Neutrophil (primary cell): ENCODE measurements around the gene WNT11.
"Not testable (repeated sequence)": the region's sequence is repeated elsewhere in the genome, so short reads cannot be mapped to it uniquely, and the experiment has no call there.

Source experiments
- H3K27ac ChIP-seq: fragments of 200-600 bp; sonication (generic); 2 replicates; pipeline ENCODE4 v1.5.1; 2016; ENCODE audit warnings: mild to moderate bottlenecking, moderate library complexity
- H3K27me3 ChIP-seq: fragments of 200-600 bp; sonication (generic); 2 replicates; pipeline ENCODE4 v1.6.0; 2016; ENCODE audit warnings: mild to moderate bottlenecking
- H3K36me3 ChIP-seq: fragments of 200-600 bp; sonication (generic); 2 replicates; pipeline ENCODE4 v1.5.1; 2017
- H3K4me1 ChIP-seq, 2 experiments: fragments of 200-600 bp in 1 of 2; sonication (generic) in 1 of 2; 1 replicate in 1 of 2; 2 replicates in 1 of 2; pipeline versions ENCODE4 v1.5.1 to v1.6.1; 2013 to 2016; ENCODE audit warnings: low read depth in 1 of 2, low read length in 1 of 2, mild to moderate bottlenecking in 1 of 2, moderate library complexity in 1 of 2; ENCODE audit not compliant: control insufficient read depth in 1 of 2, insufficient read depth in 1 of 2
- H3K4me3 ChIP-seq, 2 experiments: fragments of 200-600 bp in 1 of 2; sonication (generic) in 1 of 2; 1 replicate in 1 of 2; 2 replicates in 1 of 2; pipeline ENCODE4 v1.5.1; 2013 to 2016; ENCODE audit warnings: low read depth in 1 of 2, low read length in 1 of 2, mild to moderate bottlenecking in 1 of 2, moderate library complexity in 1 of 2
- H3K9me3 ChIP-seq: fragments of 200-600 bp; sonication (generic); 2 replicates; pipeline ENCODE4 v1.5.1; 2016
- TF ChIP-seq, protein P1 (sequence below): fragments of 200-600 bp; sonication (generic); IDR thresholded peaks from 2 replicates; pipeline ENCODE4 v1.5.1; 2016; ENCODE audit warnings: antibody characterized with exemption

WNT11 gene

DNA sequence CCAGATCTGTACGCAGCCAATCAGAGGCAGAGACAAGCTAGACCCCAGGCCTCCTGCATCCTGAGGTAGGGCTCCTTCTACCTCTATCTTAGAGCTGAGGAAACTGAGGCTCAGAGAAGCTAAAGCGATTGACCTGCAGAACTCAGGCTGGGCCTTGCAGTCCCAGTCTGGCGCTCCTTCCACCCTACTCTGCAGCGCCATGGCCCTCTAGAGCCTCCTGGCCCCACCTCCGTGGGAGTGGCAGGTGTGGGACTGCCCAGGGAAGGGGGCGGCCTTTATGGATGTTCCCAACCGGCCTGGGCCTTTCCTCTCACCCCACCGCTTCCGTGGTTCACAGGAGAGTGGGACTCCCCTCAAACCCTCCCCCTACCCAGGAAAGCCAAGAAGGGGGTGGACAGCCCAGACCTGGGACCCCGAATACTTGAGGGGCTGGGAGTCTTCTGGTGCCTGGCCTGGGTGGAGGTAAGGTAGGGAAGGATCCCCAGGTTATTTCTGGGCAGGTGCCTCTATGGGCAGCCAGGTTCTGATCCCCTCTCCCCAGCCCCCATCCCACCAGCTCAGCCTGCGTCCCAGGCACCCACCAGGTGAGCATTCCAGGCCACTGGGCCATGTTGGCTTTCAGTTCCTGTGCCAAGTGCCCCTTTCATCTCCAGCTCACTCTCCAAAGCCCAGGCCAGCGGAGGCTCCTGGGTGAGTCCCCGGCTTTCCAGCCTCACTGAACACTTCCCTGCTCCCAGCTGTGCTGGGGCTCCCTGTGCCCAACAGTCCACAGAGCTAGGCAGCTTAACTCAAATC, 3.0 kb downstream of the WNT11 start:
- Histone ChIP-seq H3K27me3 (peaks cover 58% of the 10 kb centered on the region), H3K9me3 (no peaks in the 10 kb centered on the region), H3K4me3 (no peak overlapping the region), H3K36me3 (no peaks in the 10 kb centered on the region), H3K27ac (no peak overlapping the region), H3K4me1 (peaks cover 26 to 27% of the 10 kb centered on the region in 2 experiments)
- TF ChIP-seq, protein P1, sequence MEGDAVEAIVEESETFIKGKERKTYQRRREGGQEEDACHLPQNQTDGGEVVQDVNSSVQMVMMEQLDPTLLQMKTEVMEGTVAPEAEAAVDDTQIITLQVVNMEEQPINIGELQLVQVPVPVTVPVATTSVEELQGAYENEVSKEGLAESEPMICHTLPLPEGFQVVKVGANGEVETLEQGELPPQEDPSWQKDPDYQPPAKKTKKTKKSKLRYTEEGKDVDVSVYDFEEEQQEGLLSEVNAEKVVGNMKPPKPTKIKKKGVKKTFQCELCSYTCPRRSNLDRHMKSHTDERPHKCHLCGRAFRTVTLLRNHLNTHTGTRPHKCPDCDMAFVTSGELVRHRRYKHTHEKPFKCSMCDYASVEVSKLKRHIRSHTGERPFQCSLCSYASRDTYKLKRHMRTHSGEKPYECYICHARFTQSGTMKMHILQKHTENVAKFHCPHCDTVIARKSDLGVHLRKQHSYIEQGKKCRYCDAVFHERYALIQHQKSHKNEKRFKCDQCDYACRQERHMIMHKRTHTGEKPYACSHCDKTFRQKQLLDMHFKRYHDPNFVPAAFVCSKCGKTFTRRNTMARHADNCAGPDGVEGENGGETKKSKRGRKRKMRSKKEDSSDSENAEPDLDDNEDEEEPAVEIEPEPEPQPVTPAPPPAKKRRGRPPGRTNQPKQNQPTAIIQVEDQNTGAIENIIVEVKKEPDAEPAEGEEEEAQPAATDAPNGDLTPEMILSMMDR = no peak

DNA sequence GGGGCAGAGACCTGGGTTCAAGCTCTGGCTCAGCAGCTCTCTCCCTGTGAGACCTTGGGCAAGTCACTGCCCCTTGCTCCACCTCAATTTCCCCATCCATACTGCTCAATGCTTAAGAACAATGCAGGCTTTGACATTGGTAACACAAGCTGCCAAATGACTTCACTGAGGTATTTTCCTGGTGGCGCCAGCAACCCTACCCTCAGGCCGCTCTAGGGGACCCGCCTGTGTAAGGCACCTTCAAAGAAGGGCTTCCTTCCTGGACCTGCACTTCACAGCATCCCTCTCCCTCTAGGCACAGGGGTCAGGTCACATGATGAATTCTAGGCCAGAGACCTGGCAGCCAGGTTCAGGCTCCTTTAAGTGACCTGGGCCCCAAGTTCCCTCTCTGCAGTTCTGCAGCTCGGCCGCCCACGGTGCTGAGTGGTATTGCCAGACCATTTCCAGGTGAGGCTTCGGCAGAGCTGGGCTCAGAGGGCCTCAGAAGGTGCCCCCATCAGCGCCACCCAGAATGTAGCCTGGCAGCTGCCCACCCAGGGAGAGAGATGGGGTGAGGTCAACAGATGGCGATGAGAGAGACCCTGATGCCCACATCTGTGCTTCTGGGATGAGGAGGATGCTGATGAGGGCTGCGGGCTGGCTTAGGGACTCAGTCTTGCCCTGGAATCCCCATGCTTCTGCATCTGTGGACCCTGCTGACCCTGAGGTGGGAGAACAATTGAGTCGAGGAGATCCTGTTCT, 4.5 kb downstream of the WNT11 start:
- TF ChIP-seq, protein P1 = no peak
- Histone ChIP-seq H3K36me3 (no peaks in the 10 kb centered on the region), H3K4me3 (no peak overlapping the region), H3K27me3 (peaks cover 44% of the 10 kb centered on the region), H3K9me3 (no peaks in the 10 kb centered on the region), H3K4me1 (peaks cover 11 to 12% of the 10 kb centered on the region in 2 experiments), H3K27ac (no peak overlapping the region)

DNA sequence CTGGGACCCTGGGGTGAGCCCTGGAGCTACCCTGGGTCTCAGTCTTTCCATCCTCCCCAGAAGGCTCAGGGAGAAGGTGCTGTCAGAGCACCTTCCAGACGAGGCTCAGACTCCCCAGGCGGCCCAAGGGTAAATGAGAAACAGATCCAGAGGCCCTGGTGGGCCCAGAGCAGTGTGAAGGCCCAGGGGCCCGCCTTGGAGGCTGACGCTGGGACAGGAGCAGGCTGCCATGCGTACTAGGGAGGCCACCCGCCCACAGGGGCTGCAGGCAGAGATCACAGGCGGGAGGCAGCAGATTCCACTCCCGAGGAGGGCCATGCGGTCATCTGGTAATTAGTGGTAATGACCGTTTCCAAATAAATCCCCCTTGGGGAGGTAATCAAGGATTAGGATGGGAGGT, 5.2 kb downstream of the WNT11 start:
- H3K27ac ChIP-seq = no peak overlapping the region

DNA sequence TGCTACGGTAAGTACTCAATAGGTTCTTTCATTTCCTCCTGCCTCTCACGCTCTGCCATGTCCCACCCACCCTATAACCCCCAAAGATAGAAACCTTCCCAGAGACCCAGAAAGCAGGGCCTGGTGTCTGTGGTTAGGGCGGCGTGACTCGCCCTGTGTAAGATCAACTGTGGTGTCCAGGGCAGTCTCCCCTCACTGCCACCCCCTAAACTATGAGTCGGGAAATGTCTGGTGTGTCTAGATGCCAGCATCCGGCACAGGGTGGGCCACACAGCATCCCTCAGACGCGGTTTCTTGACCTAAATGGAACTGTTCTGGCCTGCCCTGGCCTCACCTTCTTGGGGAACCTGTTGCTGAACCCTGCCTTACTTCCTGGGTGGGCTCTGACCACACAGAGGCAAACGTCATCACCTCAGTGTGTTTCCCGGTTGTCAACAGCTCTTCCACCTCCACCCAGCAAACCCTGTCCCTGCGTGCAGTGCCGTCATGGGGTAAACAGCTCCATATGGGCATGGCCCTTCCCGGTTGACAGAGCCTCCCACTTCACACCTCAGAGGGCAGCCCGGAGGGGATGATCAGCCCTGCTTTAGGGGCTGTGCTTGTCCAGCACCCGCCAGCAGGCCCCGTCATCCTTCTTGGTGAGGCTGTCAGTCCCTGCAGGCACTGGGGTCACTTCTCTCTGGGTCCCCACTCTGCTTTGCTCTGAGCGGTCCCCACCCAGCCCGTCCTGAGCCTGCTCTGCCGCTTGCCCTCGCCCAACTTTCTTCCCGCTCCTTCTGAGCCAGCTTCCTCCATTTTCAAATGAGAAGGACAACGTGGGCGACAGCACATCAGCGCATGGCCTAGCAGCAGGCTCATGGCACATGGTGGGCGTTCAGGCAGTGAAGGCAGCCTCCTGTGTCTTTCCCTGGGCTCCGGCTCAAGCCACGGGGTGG, 6.0 kb downstream of the WNT11 start:
- Histone ChIP-seq H3K4me1 (no peaks in the 10 kb centered on the region), H3K36me3 (no peaks in the 10 kb centered on the region), H3K9me3 (no peaks in the 10 kb centered on the region), H3K27me3 (peaks cover 28% of the 10 kb centered on the region), H3K4me3 (no peak overlapping the region), H3K27ac (no peak overlapping the region)
- TF ChIP-seq, protein P1 = no peak

More for the DNA sequence above, 5.2 kb downstream of the WNT11 start:
- TF ChIP-seq, protein P1 = no peak
- Histone ChIP-seq H3K9me3 (no peaks in the 10 kb centered on the region), H3K4me3 (no peak overlapping the region), H3K27me3 (peaks cover 36% of the 10 kb centered on the region), H3K4me1 (peaks cover 3 to 4% of the 10 kb centered on the region in 2 experiments), H3K36me3 (no peaks in the 10 kb centered on the region)

DNA sequence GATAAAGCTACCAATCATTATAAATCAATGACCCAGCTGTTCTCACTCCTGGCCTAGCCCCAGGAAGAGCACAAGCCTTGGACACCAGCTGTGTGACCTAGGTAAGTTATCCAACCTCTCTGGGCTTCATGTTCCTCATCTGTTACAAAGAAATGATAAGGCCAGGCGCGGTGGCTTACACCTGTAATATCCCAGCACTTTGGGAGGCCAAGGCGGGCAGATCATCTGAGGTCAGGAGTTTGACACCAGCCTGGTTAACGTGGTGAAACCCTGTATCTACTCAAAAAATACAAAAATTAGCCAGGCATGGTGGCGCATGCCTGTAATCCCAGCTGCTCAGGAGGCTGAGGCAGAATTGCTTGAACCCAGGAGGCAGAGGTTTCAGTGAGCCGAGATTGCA, 7.6 kb downstream of the WNT11 start:
- not testable (repeated sequence) for H3K36me3 ChIP-seq, H3K4me3 ChIP-seq, H3K9me3 ChIP-seq, H3K27ac ChIP-seq, H3K4me1 ChIP-seq
- H3K27me3 ChIP-seq = peaks cover 12% of the 10 kb centered on the region
